ENCODE results near the gene RPUSD1.

RPUSD1 gene

GRCh38 chr16:818592-818991 lies 30.4 kb upstream of the RPUSD1 start:
- DNase-seq, result no peak

- no peak for DNase-seq
These were observed 30.0 kb upstream of the RPUSD1 start for GRCh38 chr16:818132-818531.

GRCh38 chr16:817001-817906 lies 29.1 kb upstream of the RPUSD1 start:
- DNase-seq, result no peak

- DNase-seq, result no peak
These were observed 27.7 kb upstream of the RPUSD1 start for GRCh38 chr16:815861-816260.

- no peak for DNase-seq
These were observed 26.8 kb upstream of the RPUSD1 start for GRCh38 chr16:814974-815373.

- DNase-seq, result no peak
These were observed 25.8 kb upstream of the RPUSD1 start for GRCh38 chr16:813916-814412.

- peak; percentile 59 for DNase-seq
These were observed 25.2 kb upstream of the RPUSD1 start for GRCh38 chr16:813204-813915.

- no peak for DNase-seq
These were observed 19.9 kb upstream of the RPUSD1 start for GRCh38 chr16:808085-808386.

GRCh38 chr16:807347-808084 lies 19.3 kb upstream of the RPUSD1 start:
- DNase-seq, result peak; percentile 86

- DNase-seq, result no peak
These were observed 17.3 kb upstream of the RPUSD1 start for GRCh38 chr16:805474-805873.

- no peak for DNase-seq
These were observed 16.2 kb upstream of the RPUSD1 start for GRCh38 chr16:804193-805048.

- no peak for DNase-seq
These were observed 15.5 kb upstream of the RPUSD1 start for GRCh38 chr16:803754-804080.

- DNase-seq, result no peak
These were observed 15.0 kb upstream of the RPUSD1 start for GRCh38 chr16:802914-803753.

GRCh38 chr16:802461-802860 lies 14.3 kb upstream of the RPUSD1 start:
- DNase-seq, result no peak

- DNase-seq, result no peak
These were observed 13.6 kb upstream of the RPUSD1 start for GRCh38 chr16:801584-802363.

GRCh38 chr16:800834-801511 lies 12.8 kb upstream of the RPUSD1 start:
- DNase-seq, result no peak

GRCh38 chr16:799948-800833 lies 12.0 kb upstream of the RPUSD1 start, which contains the start of gene GNG13:
Gene GNG13, minus strand, starts transcription at chr16:800734. Its CDS starts 1,657 bp downstream, at chr16:799077.
- DNase-seq, result no peak

- no peak for DNase-seq
These were observed 11.1 kb upstream of the RPUSD1 start for GRCh38 chr16:799111-799947.
